Measurements from ENCODE around the gene DGKQ.
A peak's percentile ranks its signal among the peaks of the same experiment; 100 is the strongest.

DGKQ gene

GRCh38 chr4:960636-961350, 12.6 kb downstream of the DGKQ start:
- DNase-seq = no peak

GRCh38 chr4:960140-960635, 13.2 kb downstream of the DGKQ start:
- DNase-seq = no peak

- no peak for DNase-seq
Measured at GRCh38 chr4:959338-960139, 13.8 kb downstream of the DGKQ start.

- no peak for DNase-seq
Measured at GRCh38 chr4:958696-959337, 14.6 kb downstream of the DGKQ start.

GRCh38 chr4:958314-958665, 15.1 kb downstream of the DGKQ start:
- DNase-seq = no peak

- peak; percentile 57 to 79 for DNase-seq
Measured at GRCh38 chr4:957581-958313, 15.6 kb downstream of the DGKQ start.

GRCh38 chr4:957231-957580, 16.2 kb downstream of the DGKQ start:
- no peak for DNase-seq

- no peak for DNase-seq
Measured at GRCh38 chr4:956531-957230, 16.7 kb downstream of the DGKQ start.

GRCh38 chr4:955931-956381, 17.4 kb downstream of the DGKQ start:
- DNase-seq = no peak

GRCh38 chr4:955161-955921, 18.0 kb downstream of the DGKQ start:
- DNase-seq = no peak

GRCh38 chr4:954211-955020, 19.0 kb downstream of the DGKQ start:
- no peak for DNase-seq

- DNase-seq = no peak
Measured at GRCh38 chr4:953574-953915, 19.8 kb downstream of the DGKQ start.

- no peak for DNase-seq
Measured at GRCh38 chr4:952881-953573, 20.3 kb downstream of the DGKQ start.

GRCh38 chr4:951594-952468, 21.5 kb downstream of the DGKQ start:
- DNase-seq = no peak

GRCh38 chr4:951186-951585, 22.2 kb downstream of the DGKQ start:
- DNase-seq = no peak

GRCh38 chr4:950136-951020, 23.0 kb downstream of the DGKQ start:
- DNase-seq = no peak

- DNase-seq = no peak
Measured at GRCh38 chr4:949656-950055, 23.7 kb downstream of the DGKQ start.

GRCh38 chr4:948936-949300, 24.5 kb downstream of the DGKQ start:
- DNase-seq = no peak

Measured in cerebellar nuclear complex (tissue), 1 donor.